Uterus (tissue), 2 donors: ENCODE results near the gene ERC2.

ENCODE experiments used
- CTCF ChIP-seq, 4 experiments: fragments of 200-600 bp in 2 of 4; fragments of 450-650 bp in 2 of 4; sonication (generic) in 2 of 4; IDR thresholded peaks; one replicate each; pipeline ENCODE4 v1.5.1; 2016 to 2019; ENCODE audit warnings: antibody characterized with exemption in 4 of 4, mild to moderate bottlenecking in 2 of 4, moderate library complexity in 1 of 4
- POLR2A ChIP-seq, 2 donors: fragments of 450-650 bp; IDR thresholded peaks; one replicate each; pipeline ENCODE4 v1.6.1; 2016; ENCODE audit warnings: antibody characterized with exemption in 2 of 2, mild to moderate bottlenecking in 1 of 2, moderate library complexity in 1 of 2

DNA sequence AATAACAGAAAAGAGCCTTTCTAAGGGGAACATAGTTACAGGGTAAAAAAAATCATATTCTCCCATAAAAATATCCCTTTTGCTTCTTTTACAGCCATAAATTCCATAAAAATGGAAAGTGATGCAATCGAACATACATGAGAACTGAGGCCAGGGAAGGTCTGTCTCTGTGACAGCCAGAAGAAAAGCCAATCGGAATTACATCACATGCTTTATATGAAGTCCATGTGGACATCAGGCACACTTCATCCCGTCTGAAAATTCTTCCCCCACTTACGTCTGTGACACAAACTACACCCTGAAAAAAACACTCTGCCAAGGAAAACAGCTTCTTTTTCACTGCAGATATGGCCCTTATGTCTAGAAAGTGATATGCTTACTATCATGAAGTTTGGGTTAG, 323.5 kb downstream of the ERC2 start:
- TF ChIP-seq CTCF (IDR thresholded peaks at IDR 0.05) = no peak
- TF ChIP-seq POLR2A (IDR thresholded peaks at IDR 0.05) = no peak
